H1 (cell line): ENCODE measurements around the gene TBC1D9B.

ENCODE experiments used
- EP300 ChIP-seq, 2 experiments: IDR thresholded peaks; 1 replicate in 1 of 2; 2 replicates in 1 of 2; pipeline ENCODE4 v1.6.1; 2011 to 2012; ENCODE audit warnings: low read depth in 2 of 2, low read length in 2 of 2, mild to moderate bottlenecking in 2 of 2, borderline replicate concordance in 1 of 2, inconsistent platforms in 1 of 2, moderate library complexity in 1 of 2
- HDAC2 ChIP-seq, 2 experiments: fragments of 300-600 bp in 1 of 2; sonication (generic) in 1 of 2; IDR thresholded peaks; 2 replicates each; pipeline ENCODE4 v1.6.1; 2011 to 2012; ENCODE audit warnings: low read depth in 2 of 2, low read length in 2 of 2, mild to moderate bottlenecking in 2 of 2, moderate library complexity in 2 of 2, borderline replicate concordance in 1 of 2, inconsistent platforms in 1 of 2

- TF ChIP-seq EP300 (IDR thresholded peaks at IDR 0.05; ENCODE audit: borderline replicate concordance in 1 of 2, low read depth in 2 of 2, low read length in 2 of 2) (no peak), HDAC2 (IDR thresholded peaks at IDR 0.05; ENCODE audit: borderline replicate concordance in 1 of 2, low read depth in 2 of 2, low read length in 2 of 2) (no peak)
Observed at GRCh38 chr5:179879003-179879689, 28.6 kb downstream of the TBC1D9B start.
